ENCODE results near the gene SAV1. TPM values are rescaled to one million over a fixed set of nuclear protein-coding genes. Genes with fewer than 3 reads are reported as not detected.

Gene SAV1
- total RNA-seq, 1 experiment from 2014 or later = 34.7 TPM

GRCh38 chr14:50606468-50606867 is 61.6 kb downstream of the SAV1 start:
- no TSS peak for BruUV-seq (replicated peaks)
- no peaks in the 10 kb centered on the region for H3K27me3 Mint-ChIP-seq (ENCODE audit: insufficient read depth, unreplicated experiment)
- H3K9me3 Mint-ChIP-seq (ENCODE audit: unreplicated experiment) = no peaks in the 10 kb centered on the region
- POLR2A ChIA-PET = interaction anchor here (0.7 to 2.1 kb wide), 4 partner anchors 47 to 62 kb away, joined by 3 to 6 read pairs (median 5); partner anchors contain the start of genes ATL1 and SAV1
- H3K27ac Mint-ChIP-seq (ENCODE audit: low read depth, unreplicated experiment) = no peak overlapping the region
- DNase-seq (ENCODE audit: unreplicated experiment) = no peak
- CTCF ChIA-PET = interaction anchor here (0.5 to 1.0 kb wide), 2 partner anchors 14 to 632 kb away, joined by 3 to 4 read pairs; no protein-coding TSS in a partner anchor
- TF ChIP-seq CTCF (IDR thresholded peaks at IDR 0.05; ENCODE audit: unreplicated experiment) = no peak
- H3K4me3 Mint-ChIP-seq (ENCODE audit: unreplicated experiment) = no peak overlapping the region
- no peaks in the 10 kb centered on the region for H3K36me3 Mint-ChIP-seq (ENCODE audit: insufficient read depth, unreplicated experiment)
- H3K4me1 Mint-ChIP-seq (ENCODE audit: insufficient read depth, unreplicated experiment) = peaks cover 29% of the 10 kb centered on the region
- intact Hi-C loops (cut with micrococcal nuclease) = no loop called here

- intact Hi-C loops (cut with micrococcal nuclease) = no loop called here
- TF ChIP-seq CTCF (IDR thresholded peaks at IDR 0.05; ENCODE audit: unreplicated experiment) = no peak
- ChIA-PET POLR2A (interaction anchor here (1.1 kb wide), 1 partner anchor 62 kb away, joined by 6 read pairs; the partner anchor contains the start of gene SAV1), CTCF (interaction anchor here (0.5 to 1.0 kb wide), 3 partner anchors 14 to 632 kb away, joined by 3 to 4 read pairs (median 3); no protein-coding TSS in a partner anchor)
- Mint-ChIP-seq H3K4me3 (ENCODE audit: unreplicated experiment) (no peak overlapping the region), H3K27me3 (ENCODE audit: insufficient read depth, unreplicated experiment) (no peaks in the 10 kb centered on the region), H3K36me3 (ENCODE audit: insufficient read depth, unreplicated experiment) (no peaks in the 10 kb centered on the region), H3K4me1 (ENCODE audit: insufficient read depth, unreplicated experiment) (peaks cover 35% of the 10 kb centered on the region), H3K9me3 (ENCODE audit: unreplicated experiment) (no peaks in the 10 kb centered on the region), H3K27ac (ENCODE audit: low read depth, unreplicated experiment) (no peak overlapping the region)
- BruUV-seq (replicated peaks) = no TSS peak
- no peak for DNase-seq (ENCODE audit: unreplicated experiment)
Measured at GRCh38 chr14:50605766-50606165, 62.3 kb downstream of the SAV1 start.

- no TSS peak for BruUV-seq (replicated peaks)
- DNase-seq (ENCODE audit: unreplicated experiment) = no peak
- intact Hi-C loops (cut with micrococcal nuclease) = no loop called here
- Mint-ChIP-seq H3K27ac (ENCODE audit: low read depth, unreplicated experiment) (no peak overlapping the region), H3K9me3 (ENCODE audit: unreplicated experiment) (no peaks in the 10 kb centered on the region), H3K4me1 (ENCODE audit: insufficient read depth, unreplicated experiment) (peaks cover 48% of the 10 kb centered on the region), H3K36me3 (ENCODE audit: insufficient read depth, unreplicated experiment) (no peaks in the 10 kb centered on the region), H3K27me3 (ENCODE audit: insufficient read depth, unreplicated experiment) (no peaks in the 10 kb centered on the region), H3K4me3 (ENCODE audit: unreplicated experiment) (no peak overlapping the region)
- CTCF ChIA-PET = interaction anchor here (1.0 to 1.6 kb wide), 2 partner anchors 16 to 63 kb away, joined by 3 to 9 read pairs; no protein-coding TSS in a partner anchor
- POLR2A ChIA-PET = interaction anchor here (0.7 to 1.1 kb wide), 2 partner anchors 14 to 30 kb away, joined by 3 read pairs; no protein-coding TSS in a partner anchor
- TF ChIP-seq CTCF (IDR thresholded peaks at IDR 0.05; ENCODE audit: unreplicated experiment) = no peak
Measured at GRCh38 chr14:50603565-50603964, 64.5 kb downstream of the SAV1 start.

GRCh38 chr14:50602035-50602434 is 66.1 kb downstream of the SAV1 start:
- POLR2A ChIA-PET = interaction anchor here (0.6 to 2.8 kb wide), 13 partner anchors 8 to 468 kb away, joined by 3 to 57 read pairs (median 5); partner anchors contain the start of genes ATL1 and SAV1
- H3K4me3 Mint-ChIP-seq (ENCODE audit: unreplicated experiment) = no peak overlapping the region
- intact Hi-C loops (cut with micrococcal nuclease) = no loop called here
- peak overlapping the region; percentile 98 for H3K27ac Mint-ChIP-seq (ENCODE audit: low read depth, unreplicated experiment)
- peaks cover 48% of the 10 kb centered on the region for H3K4me1 Mint-ChIP-seq (ENCODE audit: insufficient read depth, unreplicated experiment)
- H3K36me3 Mint-ChIP-seq (ENCODE audit: insufficient read depth, unreplicated experiment) = no peaks in the 10 kb centered on the region
- CTCF ChIA-PET = interaction anchor here (0.6 to 2.8 kb wide), 7 partner anchors 14 to 255 kb away, joined by 3 to 37 read pairs (median 5); no protein-coding TSS in a partner anchor
- no peaks in the 10 kb centered on the region for H3K27me3 Mint-ChIP-seq (ENCODE audit: insufficient read depth, unreplicated experiment)
- TF ChIP-seq CTCF (IDR thresholded peaks at IDR 0.05; ENCODE audit: unreplicated experiment) = no peak
- no peak for DNase-seq (ENCODE audit: unreplicated experiment)
- H3K9me3 Mint-ChIP-seq (ENCODE audit: unreplicated experiment) = no peaks in the 10 kb centered on the region
- no TSS peak for BruUV-seq (replicated peaks)
